Suppressor macrophage treated with lipopolysaccharide for 4 hours (primary cell): ENCODE measurements around the gene CD34.

ENCODE experiments used
- DNase-seq: peaks from one replicate; pipeline ENCODE4 v3.0.0-alpha.2; 2020

The CD34 gene

DNA sequence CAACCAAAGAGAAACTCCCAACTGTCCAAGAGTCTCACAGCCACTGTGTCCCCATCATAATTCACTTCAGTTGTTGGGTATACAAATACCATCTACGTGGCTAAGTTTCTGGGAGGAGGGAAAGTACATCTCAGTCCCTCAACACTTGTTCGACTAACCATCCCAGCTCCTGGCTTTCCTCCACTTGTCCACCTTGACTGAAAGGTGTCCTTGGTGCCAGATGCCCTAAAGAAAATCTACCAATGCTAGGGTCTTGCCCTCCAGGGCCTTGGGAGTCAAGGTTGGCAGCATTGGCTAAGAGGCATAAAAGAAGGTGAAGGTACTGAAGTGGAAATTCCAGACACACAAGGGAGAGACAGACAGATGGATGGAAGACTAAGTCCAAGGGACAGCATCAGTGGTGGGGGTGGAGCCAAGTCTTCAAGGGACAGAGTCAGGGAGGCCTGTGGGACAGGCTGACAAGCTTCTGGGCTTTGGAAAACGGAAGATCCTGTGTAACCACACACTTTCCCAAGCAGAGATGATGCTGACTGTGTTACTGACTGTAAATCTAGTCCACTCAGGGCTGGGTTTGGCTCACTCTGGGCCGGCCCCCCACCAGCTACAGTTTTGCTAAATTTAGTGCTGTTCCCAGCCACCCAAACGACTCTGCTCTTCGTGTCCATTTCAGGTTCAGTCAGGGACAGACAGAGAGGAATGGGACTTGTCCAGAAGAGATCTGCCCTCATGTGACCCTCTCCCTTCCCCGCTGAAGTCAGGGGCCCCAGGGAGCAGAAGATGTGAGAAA lies 60.1 kb downstream of the CD34 start:
- peak; percentile 68 for DNase-seq

DNA sequence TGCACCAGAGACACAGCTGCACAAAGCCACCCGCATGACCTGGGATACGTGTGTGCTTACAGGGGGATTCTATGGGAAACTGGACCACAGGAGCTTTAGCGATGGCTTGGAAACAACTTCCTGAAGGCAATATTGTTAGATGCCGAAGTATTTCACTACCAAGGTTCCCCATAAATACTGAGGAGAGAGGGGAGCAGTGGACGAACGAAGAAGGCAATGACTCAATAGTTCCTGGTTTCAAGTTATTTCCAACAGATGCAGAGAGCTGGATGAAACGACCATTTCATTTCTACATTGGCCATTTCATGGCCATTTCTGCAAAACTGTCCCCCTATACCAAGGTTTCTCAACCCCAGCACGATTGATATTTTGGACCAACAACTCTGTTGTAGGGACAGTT lies 61.3 kb downstream of the CD34 start:
- no peak for DNase-seq

DNA sequence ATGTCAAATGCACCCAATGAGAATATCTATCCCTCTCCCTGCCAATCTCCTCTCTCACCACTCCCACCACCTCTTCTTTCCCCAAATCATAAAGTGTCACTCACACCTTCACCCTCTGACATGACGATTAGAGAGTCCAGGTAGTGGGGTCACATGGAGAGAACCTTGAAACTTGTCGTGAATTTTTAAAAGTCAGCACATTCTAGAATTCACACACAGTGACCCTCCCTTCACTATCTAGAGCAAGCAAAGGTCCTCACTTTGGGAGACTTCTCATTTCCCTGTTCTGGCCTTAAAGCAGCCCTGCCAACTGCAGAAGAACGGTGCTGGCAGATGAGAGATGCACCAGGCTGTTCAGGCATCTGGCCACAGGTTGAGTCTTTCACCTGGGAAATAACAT lies 61.9 kb downstream of the CD34 start:
- DNase-seq = no peak

DNA sequence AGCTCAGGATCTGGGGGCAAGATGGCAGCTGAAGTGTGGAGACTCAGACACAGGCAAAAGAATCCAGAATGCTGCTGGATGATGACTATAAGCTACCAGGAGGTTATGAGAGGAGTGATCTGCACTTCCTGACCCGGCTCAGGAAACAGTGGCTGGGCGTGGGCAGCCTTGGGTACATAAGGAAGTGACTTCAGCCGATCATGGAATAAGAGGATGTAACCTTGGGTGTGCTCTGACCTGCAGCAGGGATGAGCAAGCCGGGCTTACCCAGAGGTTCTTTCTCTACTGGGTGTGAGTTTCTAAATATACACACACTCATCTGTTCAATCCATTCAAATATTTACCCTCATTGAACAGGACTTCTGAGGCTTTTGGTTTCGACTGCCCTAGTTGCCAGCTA lies 62.7 kb downstream of the CD34 start:
- DNase-seq = peak; percentile 96

DNA sequence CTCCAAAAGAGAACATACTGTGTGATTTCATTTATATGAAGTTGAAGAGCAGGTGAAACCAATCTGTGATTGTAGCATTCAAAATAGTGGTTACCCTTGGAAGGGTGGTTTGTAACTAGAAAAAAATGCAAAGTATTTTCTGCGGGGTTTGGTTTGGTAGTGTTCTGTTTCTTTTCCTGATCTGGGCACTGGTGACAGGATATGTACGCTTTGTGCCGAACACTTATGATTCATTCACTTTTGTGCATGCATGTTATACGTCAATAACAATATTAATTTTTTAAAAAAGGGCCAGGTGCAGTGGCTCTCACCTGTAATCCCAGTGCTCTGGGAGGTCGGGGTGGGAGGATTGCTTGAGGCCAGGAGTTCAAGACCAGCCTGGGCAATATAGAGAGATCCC lies 63.8 kb downstream of the CD34 start:
- DNase-seq = no peak

DNA sequence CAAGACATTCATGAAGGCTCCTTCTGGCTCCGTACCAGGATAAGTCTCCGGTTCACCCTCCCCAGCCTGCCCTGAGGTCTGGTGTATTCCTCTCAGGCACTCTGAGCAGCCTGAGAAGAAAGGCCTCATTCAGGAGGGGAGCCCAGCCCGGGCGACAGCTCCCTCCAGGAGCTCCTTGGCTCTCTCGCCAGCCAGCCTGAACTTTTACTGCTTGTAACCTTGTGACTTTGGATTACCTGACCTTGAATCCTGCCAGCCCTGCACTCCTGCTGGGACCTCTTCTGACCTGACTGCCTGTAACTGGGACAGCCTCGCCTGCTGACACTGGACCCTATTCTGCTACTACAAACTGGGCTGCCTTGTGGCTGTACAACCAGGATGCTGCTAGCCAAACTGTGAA lies 65.8 kb downstream of the CD34 start:
- DNase-seq = no peak

DNA sequence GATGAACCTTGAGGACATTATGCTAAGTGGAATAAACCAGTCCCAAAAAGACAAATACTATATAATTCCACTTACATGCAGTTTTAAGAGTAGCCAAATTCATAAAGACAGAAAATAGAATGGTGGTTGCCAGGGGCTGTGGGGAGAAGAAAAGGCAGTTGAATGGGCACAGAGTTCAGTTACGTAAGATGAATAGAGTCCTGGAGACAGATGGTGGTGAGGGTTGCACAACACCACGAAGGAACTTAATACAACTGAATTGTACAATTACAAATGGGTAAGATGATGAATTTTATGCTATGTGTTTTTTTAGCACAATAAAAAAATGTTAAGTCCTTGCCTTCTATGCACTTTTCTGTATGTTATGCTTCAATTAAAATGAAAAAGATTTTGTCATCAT lies 66.6 kb downstream of the CD34 start:
- DNase-seq = peak; percentile 57

DNA sequence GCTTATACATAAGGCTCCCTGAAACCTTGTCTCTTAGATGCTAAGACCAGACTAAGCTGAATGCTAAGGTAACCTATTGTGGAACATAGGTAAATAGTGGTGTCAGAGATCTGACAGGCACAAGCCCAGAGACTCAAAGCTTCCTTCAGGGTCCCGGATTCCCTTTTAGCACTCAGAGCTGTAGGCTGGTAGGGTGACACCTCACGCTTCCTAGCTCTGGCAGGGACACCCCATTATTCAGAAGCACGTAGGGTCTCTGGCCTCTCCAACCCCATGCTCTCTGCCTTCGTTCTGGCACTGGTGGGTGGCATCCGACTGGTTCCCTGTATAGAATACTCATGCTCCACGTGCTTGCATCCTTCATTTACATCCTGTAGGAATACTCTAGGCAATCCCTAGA lies 68.4 kb downstream of the CD34 start:
- DNase-seq = no peak

DNA sequence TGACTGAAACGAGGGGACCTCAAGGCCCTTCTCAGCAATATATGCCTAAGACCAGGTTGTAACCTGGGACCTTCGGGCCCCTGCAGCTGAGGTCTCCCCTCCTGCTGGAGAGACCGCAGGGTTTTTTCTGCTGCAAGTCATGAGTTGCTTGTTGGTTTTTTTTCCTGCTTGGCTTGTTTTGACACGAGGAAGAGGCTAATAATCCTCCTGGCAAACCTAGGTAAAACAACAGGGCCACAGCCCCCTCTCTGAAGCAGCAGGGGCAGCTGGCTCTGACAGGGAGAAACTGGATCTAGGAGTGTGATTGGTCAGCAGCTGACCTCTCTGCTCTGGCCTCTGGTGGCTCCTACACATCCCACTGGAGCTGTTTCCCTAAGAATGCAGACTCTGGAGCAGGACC lies 69.0 kb downstream of the CD34 start:
- no peak for DNase-seq

DNA sequence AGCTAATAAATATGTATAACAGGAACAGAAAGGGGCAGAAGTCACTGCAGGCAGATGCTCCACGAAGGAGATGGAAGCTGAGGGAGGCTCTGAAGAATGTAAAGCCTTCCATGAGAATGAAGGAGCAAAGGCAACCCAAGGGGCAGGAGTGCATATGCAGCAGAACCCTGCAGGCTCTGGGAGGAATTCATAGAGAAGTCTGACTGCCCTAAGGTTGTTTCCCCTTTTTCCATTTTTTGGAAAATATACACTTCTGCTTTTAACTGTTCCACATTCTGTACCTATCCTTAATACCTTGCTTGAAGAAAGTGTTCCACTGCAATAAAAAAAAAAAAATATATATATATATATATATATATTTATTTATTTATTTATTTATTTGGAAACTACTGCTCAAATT lies 69.6 kb downstream of the CD34 start:
- DNase-seq = no peak

DNA sequence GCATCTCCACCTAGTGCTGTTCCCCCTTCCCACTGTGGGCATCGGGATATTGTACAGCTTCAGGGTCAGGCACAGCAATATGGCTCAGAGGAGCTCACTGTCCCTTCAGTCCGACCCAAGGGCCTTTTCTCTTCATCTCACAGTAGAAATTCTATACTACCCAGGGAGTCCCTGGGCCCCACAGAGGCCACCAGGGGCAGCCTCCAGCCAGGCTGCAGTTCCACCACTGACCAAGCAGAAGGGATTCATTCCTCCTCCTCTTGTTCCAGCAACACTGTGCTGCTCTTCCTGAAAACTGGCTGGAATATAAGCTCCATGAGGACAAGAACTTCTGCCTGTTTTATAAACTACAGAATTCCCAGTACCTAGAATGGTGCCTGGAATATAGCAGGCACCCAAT lies 70.5 kb downstream of the CD34 start:
- DNase-seq = no peak

DNA sequence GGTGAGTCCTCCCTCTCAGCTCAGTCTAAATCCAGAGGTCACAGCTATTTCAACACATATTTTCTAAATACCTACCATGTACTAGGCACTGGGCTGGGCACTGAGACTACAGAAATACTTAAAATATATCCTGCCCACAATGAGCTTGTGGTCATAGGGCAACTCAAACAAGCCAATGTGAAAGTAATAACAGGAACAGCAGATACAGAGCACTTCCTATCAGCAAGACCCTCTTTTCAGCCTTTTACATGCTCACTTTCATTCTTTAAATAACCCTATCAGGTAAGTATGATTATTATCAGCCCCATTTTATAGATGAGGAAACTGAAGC lies 71.9 kb downstream of the CD34 start:
- no peak for DNase-seq

DNA sequence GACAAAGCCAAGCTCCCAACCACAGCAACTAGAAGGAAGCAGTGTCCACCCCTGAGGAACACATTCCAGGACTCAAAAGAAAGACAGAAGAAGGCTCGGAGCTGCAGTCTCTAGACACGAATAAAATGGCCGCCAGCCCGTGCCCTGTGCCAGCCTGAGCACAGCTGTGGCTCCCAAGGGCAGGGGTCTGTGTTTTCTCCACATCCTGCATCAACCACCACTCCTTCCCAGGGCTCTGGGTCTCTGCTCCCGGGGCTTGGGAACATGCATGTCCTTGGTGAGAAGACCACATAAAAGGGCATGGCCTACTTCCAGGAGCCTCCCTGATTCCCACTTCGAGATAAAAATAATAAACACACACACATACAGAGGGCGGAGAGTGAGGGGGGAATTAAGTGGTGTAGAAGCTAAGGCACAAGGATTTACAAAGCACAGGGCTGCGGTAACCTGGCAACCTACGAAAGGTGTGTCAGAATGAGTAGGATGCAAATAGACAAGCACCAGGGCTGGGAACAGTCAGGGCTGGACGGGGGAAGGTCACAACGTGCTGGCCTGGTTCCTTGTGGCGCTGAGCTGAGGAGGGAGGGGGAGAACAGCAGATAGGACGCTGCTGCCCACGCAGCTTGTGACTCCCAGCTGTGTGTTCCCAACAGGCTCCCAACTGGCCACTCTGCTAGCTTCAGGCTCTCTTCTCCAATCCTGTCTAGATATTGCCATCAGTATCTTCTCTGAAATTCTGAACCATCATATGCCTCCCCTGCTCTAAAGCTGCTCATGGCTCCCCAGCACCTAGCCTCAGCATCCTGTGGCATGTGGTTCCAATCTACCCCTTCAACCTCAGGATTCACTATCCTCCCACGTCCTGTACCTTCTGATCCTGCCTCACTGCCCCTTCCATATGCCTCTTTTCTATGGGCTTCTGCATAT lies 72.5 kb downstream of the CD34 start:
- DNase-seq = no peak

DNA sequence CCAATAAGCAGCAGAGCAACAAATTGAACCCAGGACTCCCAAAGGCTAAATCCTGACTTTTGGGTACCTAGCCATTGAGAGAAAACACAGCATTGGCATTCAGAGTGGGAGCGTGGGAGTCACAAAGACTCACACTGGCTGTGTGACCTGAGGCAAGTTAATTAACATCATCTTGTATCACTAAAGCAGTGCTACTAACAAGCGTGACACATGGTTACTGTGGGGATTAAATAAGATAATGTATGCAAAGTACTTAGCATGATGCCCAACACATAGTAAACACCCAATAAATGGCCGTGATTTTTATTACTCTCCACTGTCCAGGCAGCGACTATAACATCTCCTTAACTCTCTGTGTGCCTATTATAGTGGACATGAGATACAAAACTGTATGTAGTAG lies 73.3 kb downstream of the CD34 start:
- DNase-seq = no peak

DNA sequence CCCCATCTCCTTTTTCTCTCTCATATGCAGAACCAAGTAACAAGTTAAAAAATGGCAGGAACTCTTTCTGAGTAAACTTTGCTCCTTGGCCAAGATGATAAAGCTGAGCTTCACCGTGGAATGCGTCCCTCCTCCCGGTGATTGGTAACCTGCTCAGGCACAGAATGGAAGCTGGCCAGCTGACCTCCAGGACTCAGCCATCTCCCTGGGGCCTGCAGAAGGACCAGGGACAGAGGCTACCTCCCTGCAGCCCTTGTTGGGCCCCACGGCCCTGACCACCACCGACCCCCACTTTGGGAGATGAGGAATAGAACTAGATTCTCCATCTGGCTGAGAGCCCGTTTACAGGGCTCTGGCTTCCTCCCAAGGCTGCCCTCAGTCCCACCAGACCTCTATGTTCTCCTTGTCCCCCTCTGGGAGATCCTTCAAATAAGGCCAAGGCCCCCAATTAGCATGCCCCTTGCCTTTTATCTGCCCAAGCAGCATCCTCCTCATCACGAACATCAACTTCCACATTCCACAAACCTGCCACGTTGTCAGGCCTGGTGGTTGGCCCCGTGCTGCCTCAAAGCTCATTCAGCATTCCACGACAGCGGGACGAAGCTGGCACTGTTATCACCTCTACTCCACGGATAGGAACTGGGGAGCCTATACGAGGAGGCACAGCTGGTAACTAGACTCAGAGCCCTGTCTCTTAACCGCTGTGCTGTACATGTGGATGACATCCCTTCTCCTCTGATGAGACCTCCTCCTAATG lies 74.2 kb downstream of the CD34 start:
- no peak for DNase-seq

DNA sequence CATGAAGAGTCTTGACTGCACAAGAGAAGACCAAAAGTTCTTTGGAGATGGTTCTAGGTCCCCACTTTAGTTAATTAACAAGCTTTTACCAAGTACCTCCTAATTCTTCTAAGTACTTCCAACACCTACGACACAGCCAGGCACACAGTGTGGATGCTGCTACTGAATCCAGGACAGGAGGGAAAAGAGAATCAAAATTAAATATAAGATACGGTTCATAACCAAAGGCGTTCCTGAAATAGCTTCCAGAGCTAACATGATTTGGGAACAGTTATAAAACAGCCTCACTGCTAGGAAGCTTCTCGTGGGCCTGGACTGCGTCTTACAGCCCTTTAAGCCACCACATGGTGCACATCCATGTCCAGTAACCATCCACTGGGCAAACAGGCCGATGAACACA lies 75.0 kb downstream of the CD34 start:
- no peak for DNase-seq

DNA sequence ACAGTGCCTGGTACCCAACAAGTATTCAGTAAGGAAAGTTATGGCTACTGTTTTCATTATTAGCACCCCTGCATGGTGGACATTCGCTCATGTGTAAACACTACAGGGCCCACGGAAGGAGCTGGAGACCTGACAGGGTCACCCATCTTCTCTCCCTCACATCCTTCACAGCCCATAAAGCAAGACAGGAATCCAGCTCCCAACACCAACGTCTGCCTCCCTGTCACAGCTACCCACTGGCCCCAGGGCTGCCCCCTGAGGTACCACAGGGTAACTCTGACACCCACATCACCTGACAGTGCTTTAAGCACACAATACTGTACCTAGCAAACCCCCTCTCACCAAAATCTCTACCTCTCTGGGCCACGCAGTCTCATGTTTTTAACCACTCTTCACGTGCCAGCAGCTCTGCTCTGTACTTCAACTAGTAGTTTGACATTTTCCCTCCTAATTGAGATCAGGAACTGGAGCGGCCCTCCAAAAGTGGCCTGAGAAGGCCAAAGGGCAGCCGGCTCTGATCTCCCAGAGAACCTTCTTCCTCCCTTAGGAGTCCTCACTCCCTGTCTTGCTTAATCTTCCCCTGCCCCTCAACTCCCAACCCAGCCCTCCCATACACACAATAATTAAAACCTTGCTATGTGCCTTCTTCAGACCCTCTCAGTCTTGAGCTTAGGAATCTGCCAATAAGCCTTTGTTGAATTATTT lies 76.8 kb downstream of the CD34 start:
- DNase-seq = no peak

DNA sequence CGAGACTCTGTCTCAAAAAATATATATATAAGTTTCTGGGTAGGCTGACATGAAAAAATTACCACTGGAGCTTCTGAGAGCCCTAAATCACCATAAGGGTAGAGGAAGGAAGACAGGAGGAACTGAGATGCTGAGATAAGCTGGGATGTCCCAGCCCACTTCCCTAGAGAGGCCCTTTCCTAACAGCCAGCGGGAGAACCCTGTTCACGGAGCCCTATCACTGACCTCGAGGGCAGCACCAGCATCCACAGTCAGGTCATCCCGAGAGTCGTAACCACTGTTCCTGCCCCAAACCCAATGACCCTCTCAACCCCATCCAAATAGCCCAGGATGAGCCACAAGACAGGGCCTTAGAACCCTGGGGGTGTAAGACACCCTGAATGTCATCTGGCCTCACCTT lies 77.5 kb downstream of the CD34 start:
- no peak for DNase-seq

DNA sequence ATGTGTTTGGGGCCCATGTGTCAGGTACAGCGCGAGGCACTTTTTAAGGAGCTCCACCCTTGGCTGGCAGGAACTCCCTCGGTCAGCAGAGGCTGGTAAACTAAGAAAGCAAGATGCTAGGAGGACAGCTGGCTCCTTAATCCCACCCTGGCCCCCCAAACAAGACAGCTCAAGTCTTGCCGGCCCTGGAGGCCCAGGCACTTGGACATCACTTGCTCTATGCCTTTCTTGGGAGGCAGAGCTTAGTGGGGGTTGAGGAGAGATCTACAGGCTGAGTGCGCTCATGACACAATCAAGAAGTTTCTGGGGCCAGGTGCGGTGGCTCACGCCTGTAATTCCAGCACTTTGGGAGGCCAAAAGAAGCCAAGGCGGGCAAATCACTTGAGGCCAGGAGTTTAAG lies 78.1 kb downstream of the CD34 start:
- DNase-seq = no peak

DNA sequence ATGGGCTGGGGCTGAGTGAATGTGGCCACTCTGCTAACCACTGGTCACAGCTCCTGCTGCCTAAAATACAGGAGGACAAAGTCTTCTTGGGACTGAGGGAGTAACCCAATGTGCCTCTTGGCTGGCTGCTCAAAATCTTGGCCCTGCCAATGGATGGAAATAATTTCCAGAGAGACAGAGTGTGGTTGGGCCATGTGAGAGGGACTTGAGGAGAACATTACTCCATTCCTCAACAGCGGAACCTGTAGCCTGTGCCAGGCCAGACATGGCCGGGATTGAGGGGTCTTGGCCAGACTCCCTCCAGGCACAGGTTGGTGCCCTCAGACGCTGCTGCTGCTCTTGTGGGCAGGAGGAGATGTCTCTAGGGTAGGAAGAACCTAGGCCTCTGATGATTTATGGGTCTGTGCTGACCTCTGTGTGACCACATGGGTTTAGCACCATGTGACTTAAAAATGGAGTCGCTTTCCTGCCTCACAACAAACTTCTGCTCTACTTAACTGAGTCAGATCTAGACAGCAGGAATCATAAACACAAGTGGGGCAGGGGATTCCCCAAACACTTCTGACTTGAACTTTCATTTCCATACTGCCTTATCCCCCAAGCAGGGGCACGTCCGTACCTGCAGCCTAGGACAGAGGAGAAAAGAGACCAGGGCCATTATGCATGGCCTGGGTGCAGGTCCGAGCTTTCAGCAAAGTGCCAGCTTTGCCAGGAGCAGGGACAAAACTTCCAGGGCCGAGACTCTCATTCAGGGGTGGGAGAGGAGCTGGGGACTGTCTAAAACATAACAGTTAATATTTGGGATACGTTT lies 79.2 kb downstream of the CD34 start:
- peak; percentile 82 for DNase-seq
